ACC112 (cell line): ENCODE data around the gene IRF2.
A peak's percentile ranks its signal among the peaks of the same experiment; 100 is the strongest.

ENCODE experiments used
- H2AFZ ChIP-seq: fragments of 200-600 bp; sonication (generic); one replicate; pipeline ENCODE4 v1.6.0; 2017; ENCODE audit warnings: antibody characterized with exemption, low read length; ENCODE audit not compliant: unreplicated experiment
- H3K27ac ChIP-seq: fragments of 200-600 bp; sonication (generic); 2 replicates; pipeline ENCODE4 v1.5.1; 2014; ENCODE audit warnings: low read depth, mild to moderate bottlenecking, antibody characterized with exemption, low read length, moderate library complexity
- H3K27me3 ChIP-seq: fragments of 200-600 bp; sonication (generic); 2 replicates; pipeline ENCODE4 v1.6.1; 2014; ENCODE audit warnings: mild to moderate bottlenecking, antibody characterized with exemption, low read length, moderate library complexity, mixed read lengths; ENCODE audit not compliant: insufficient read depth
- H3K36me3 ChIP-seq: fragments of 200-600 bp; sonication (generic); 2 replicates; pipeline ENCODE4 v1.6.1; 2016; ENCODE audit warnings: mild to moderate bottlenecking, antibody characterized with exemption, low read length, moderate library complexity, mixed read lengths; ENCODE audit not compliant: insufficient read depth
- H3K4me1 ChIP-seq: fragments of 200-600 bp; sonication (generic); one replicate; pipeline ENCODE4 v1.6.1; 2016; ENCODE audit warnings: low read length, mixed read lengths; ENCODE audit not compliant: insufficient read depth, unreplicated experiment, control insufficient read depth
- H3K4me3 ChIP-seq: fragments of 200-600 bp; sonication (generic); 2 replicates; pipeline ENCODE4 v1.5.1; 2014; ENCODE audit warnings: mild to moderate bottlenecking, low read depth, low read length
- H3K79me2 ChIP-seq: fragments of 200-600 bp; sonication (generic); one replicate; pipeline ENCODE4 v1.6.0; 2016; ENCODE audit warnings: low read length; ENCODE audit not compliant: control insufficient read depth, unreplicated experiment, insufficient read depth

The IRF2 gene

GRCh38 chr4:184461711-184462441, 12.5 kb downstream of the IRF2 start:
- H3K27me3 ChIP-seq, result no peaks in the 10 kb centered on the region
- H3K27ac ChIP-seq, result no peak overlapping the region
- peaks cover 90% of the 10 kb centered on the region for H3K79me2 ChIP-seq
- no peak overlapping the region for H3K4me3 ChIP-seq
- no peak overlapping the region for H2AFZ ChIP-seq
- H3K36me3 ChIP-seq, result peaks cover 6% of the 10 kb centered on the region; the same call in 1 of the 2 replicates
- H3K4me1 ChIP-seq, result peaks cover 34% of the 10 kb centered on the region

- Histone ChIP-seq H3K36me3 (peaks cover 6% of the 10 kb centered on the region; the same call in 1 of the 2 replicates), H3K4me3 (no peak overlapping the region), H2AFZ (no peak overlapping the region), H3K4me1 (peaks cover 34% of the 10 kb centered on the region), H3K27me3 (no peaks in the 10 kb centered on the region), H3K27ac (no peak overlapping the region), H3K79me2 (peaks cover 92% of the 10 kb centered on the region)
Measured at GRCh38 chr4:184460499-184461285, 13.7 kb downstream of the IRF2 start.

- H3K4me1 ChIP-seq, result peaks cover 39% of the 10 kb centered on the region
- H3K27me3 ChIP-seq, result no peaks in the 10 kb centered on the region
- peak overlapping the region; percentile 2; the same call in 1 of the 2 replicates for H3K27ac ChIP-seq
- H3K4me3 ChIP-seq, result no peak overlapping the region
- H3K79me2 ChIP-seq, result peaks cover 92% of the 10 kb centered on the region
- H2AFZ ChIP-seq, result no peak overlapping the region
- H3K36me3 ChIP-seq, result peaks cover 6% of the 10 kb centered on the region; the same call in 1 of the 2 replicates
Measured at GRCh38 chr4:184459413-184459812, 14.9 kb downstream of the IRF2 start.

GRCh38 chr4:184457535-184458249, 16.7 kb downstream of the IRF2 start:
- no peak overlapping the region for H2AFZ ChIP-seq
- H3K27ac ChIP-seq, result no peak overlapping the region
- no peaks in the 10 kb centered on the region for H3K27me3 ChIP-seq
- peaks cover 55% of the 10 kb centered on the region for H3K4me1 ChIP-seq
- H3K36me3 ChIP-seq, result no peaks in the 10 kb centered on the region
- peaks cover 94% of the 10 kb centered on the region for H3K79me2 ChIP-seq
- no peak overlapping the region for H3K4me3 ChIP-seq

- Histone ChIP-seq H2AFZ (no peak overlapping the region), H3K27ac (no peak overlapping the region), H3K79me2 (peaks cover 94% of the 10 kb centered on the region), H3K27me3 (no peaks in the 10 kb centered on the region), H3K4me3 (no peak overlapping the region), H3K4me1 (peaks cover 65% of the 10 kb centered on the region), H3K36me3 (no peaks in the 10 kb centered on the region)
Measured at GRCh38 chr4:184456337-184456736, 18.0 kb downstream of the IRF2 start.

GRCh38 chr4:184455299-184455698, 19.1 kb downstream of the IRF2 start:
- Histone ChIP-seq H3K79me2 (peaks cover 93% of the 10 kb centered on the region), H2AFZ (no peak overlapping the region), H3K4me1 (peaks cover 66% of the 10 kb centered on the region), H3K27me3 (no peaks in the 10 kb centered on the region), H3K4me3 (no peak overlapping the region), H3K27ac (no peak overlapping the region), H3K36me3 (no peaks in the 10 kb centered on the region)

- no peak overlapping the region for H2AFZ ChIP-seq
- no peaks in the 10 kb centered on the region for H3K27me3 ChIP-seq
- peaks cover 61% of the 10 kb centered on the region for H3K4me1 ChIP-seq
- H3K4me3 ChIP-seq, result peak overlapping the region; percentile 46
- H3K27ac ChIP-seq, result peak overlapping the region; percentile 78
- peaks cover 90% of the 10 kb centered on the region for H3K79me2 ChIP-seq
- H3K36me3 ChIP-seq, result no peaks in the 10 kb centered on the region
Measured at GRCh38 chr4:184453365-184454160, 20.8 kb downstream of the IRF2 start.

GRCh38 chr4:184452740-184453139, 21.6 kb downstream of the IRF2 start:
- Histone ChIP-seq H3K4me1 (peaks cover 62% of the 10 kb centered on the region), H3K36me3 (no peaks in the 10 kb centered on the region), H3K27me3 (no peaks in the 10 kb centered on the region), H2AFZ (no peak overlapping the region), H3K4me3 (no peak overlapping the region), H3K27ac (no peak overlapping the region), H3K79me2 (peaks cover 90% of the 10 kb centered on the region)

GRCh38 chr4:184451726-184452125, 22.6 kb downstream of the IRF2 start:
- Histone ChIP-seq H3K4me1 (peaks cover 64% of the 10 kb centered on the region), H3K36me3 (no peaks in the 10 kb centered on the region), H3K27ac (peak overlapping the region; percentile 91; the same call in 1 of the 2 replicates), H2AFZ (no peak overlapping the region), H3K79me2 (peaks cover 90% of the 10 kb centered on the region), H3K4me3 (no peak overlapping the region), H3K27me3 (no peaks in the 10 kb centered on the region)
